B cell (primary cell): Measurements from ENCODE around the gene GPR179. TPM values are rescaled to one million over a fixed set of nuclear protein-coding genes. Genes with fewer than 3 reads are reported as not detected.

ENCODE experiments used
- ATAC-seq: fragments of 200-7000 bp; cut with Tn5 transposase; one replicate; pipeline ENCODE4 v1.10.0; 2021; ENCODE audit warnings: low read depth, mild to moderate bottlenecking, moderate number of reproducible peaks, moderate library complexity
- CTCF ChIA-PET: fragments of 350-600 bp; sonication (Branson Sonifier 250); formaldehyde crosslinking; loops from one replicate; lab custom pipeline; 2021; ENCODE audit warnings: antibody characterized with exemption, inconsistent platforms; lab: Charles Lee
- POLR2A ChIA-PET: fragments of 350-600 bp; sonication (Branson Sonifier 250); formaldehyde crosslinking; loops from one replicate; lab custom pipeline; 2021; ENCODE audit warnings: antibody characterized with exemption; lab: Charles Lee
- DNase-seq: peaks from one replicate; pipeline ENCODE4 v3.0.0; 2013
- H2AFZ ChIP-seq: 2 replicates; pipeline ENCODE4 v1.6.1; 2012; ENCODE audit warnings: mild to moderate bottlenecking, low read depth, low read length; ENCODE audit not compliant: insufficient read depth, poor library complexity, severe bottlenecking
- H3K27ac ChIP-seq, 2 donors: 1 replicate in 1 of 2; 2 replicates in 1 of 2; pipeline ENCODE4 v1.5.1; 2012 to 2013; ENCODE audit warnings: low read length in 2 of 2, mild to moderate bottlenecking in 2 of 2, moderate library complexity in 1 of 2
- H3K27me3 ChIP-seq, 4 experiments: fragments of 200-600 bp in 1 of 4; sonication (generic) in 1 of 4; replicated peaks in 1 of 4; 1 replicate in 2 of 4; 2 replicates in 2 of 4; pipeline versions ENCODE4 v1.6.1 to v1.7.0; 2013 to 2016; ENCODE audit warnings: low read length in 3 of 4, mild to moderate bottlenecking in 2 of 4, mixed read lengths in 1 of 4, moderate library complexity in 1 of 4; ENCODE audit not compliant: insufficient read depth in 4 of 4, control insufficient read depth in 3 of 4; ENCODE audit errors: control extremely low read depth in 1 of 4
- H3K36me3 ChIP-seq, 2 experiments: replicated peaks in 1 of 2; 1 replicate in 1 of 2; 2 replicates in 1 of 2; pipeline versions ENCODE4 v1.6.1 to v1.7.1; 2013; ENCODE audit warnings: low read length in 1 of 2; ENCODE audit not compliant: insufficient read depth in 2 of 2, control insufficient read depth in 1 of 2; ENCODE audit errors: control extremely low read depth in 1 of 2, extremely low read depth in 1 of 2
- H3K4me1 ChIP-seq, 2 donors: fragments of 200-600 bp in 1 of 2; sonication (generic) in 1 of 2; 1 replicate in 1 of 2; 2 replicates in 1 of 2; pipeline versions ENCODE4 v1.5.1 to v1.6.1; 2013 to 2017; ENCODE audit warnings: low read length in 2 of 2; ENCODE audit not compliant: control insufficient read depth in 2 of 2, insufficient read depth in 2 of 2
- H3K4me2 ChIP-seq: replicated peaks from 2 replicates; pipeline ENCODE3; 2012; ENCODE audit warnings: mild to moderate bottlenecking, low read depth, low read length; ENCODE audit not compliant: poor library complexity, severe bottlenecking
- H3K4me3 ChIP-seq, 5 experiments: fragments of 200-600 bp in 1 of 5; sonication (generic) in 1 of 5; 1 replicate in 3 of 5; 2 replicates in 2 of 5; pipeline versions ENCODE4 v1.5.1 to v1.7.0; 2011 to 2016; ENCODE audit warnings: low read length in 4 of 5, mild to moderate bottlenecking in 4 of 5, low read depth in 2 of 5, control low read depth in 1 of 5, moderate library complexity in 1 of 5; ENCODE audit not compliant: insufficient read depth in 1 of 5; ENCODE audit errors: control extremely low read depth in 1 of 5, extremely low read depth in 1 of 5
- H3K79me2 ChIP-seq: fragments of 200-600 bp; sonication (generic); one replicate; pipeline ENCODE4 v1.6.0; 2016; ENCODE audit warnings: low read length; ENCODE audit not compliant: control insufficient read depth, insufficient read depth
- H3K9ac ChIP-seq: fragments of 200-600 bp; sonication (generic); 2 replicates; pipeline ENCODE4 v1.6.1; 2017; ENCODE audit warnings: mild to moderate bottlenecking, low read length, moderate library complexity
- H3K9me3 ChIP-seq, 3 donors: one replicate each; pipeline versions ENCODE4 v1.6.1 to v1.7.1; 2013; ENCODE audit warnings: low read length in 2 of 3; ENCODE audit not compliant: control insufficient read depth in 2 of 3, insufficient read depth in 1 of 3; ENCODE audit errors: control extremely low read depth in 1 of 3
- H4K20me1 ChIP-seq: 2 replicates; pipeline ENCODE4 v1.6.0; 2012; ENCODE audit warnings: mild to moderate bottlenecking, low read length; ENCODE audit not compliant: insufficient read depth, control insufficient read depth, poor library complexity, severe bottlenecking
- H3K27ac Mint-ChIP-seq: one replicate; pipeline ENCODE4 v1.8.0; 2021; ENCODE audit warnings: mixed read lengths
- H3K27me3 Mint-ChIP-seq: one replicate; pipeline ENCODE4 v1.8.0; 2021; ENCODE audit warnings: mixed read lengths
- H3K4me1 Mint-ChIP-seq: one replicate; pipeline ENCODE4 v1.8.0; 2021; ENCODE audit warnings: mixed read lengths
- H3K4me3 Mint-ChIP-seq: one replicate; pipeline ENCODE4 v1.8.0; 2021; ENCODE audit warnings: mixed read lengths
- H3K9me3 Mint-ChIP-seq: one replicate; pipeline ENCODE4 v1.8.0; 2022; ENCODE audit warnings: mixed read lengths; ENCODE audit not compliant: insufficient read depth
- CTCF ChIP-seq: fragments of 200-600 bp; IDR thresholded peaks from one replicate; pipeline ENCODE4 v1.8.0; 2022; ENCODE audit warnings: antibody characterized with exemption, mild to moderate bottlenecking
- EZH2 ChIP-seq: IDR thresholded peaks from 2 replicates; pipeline ENCODE4 v1.6.1; 2012; ENCODE audit warnings: borderline replicate concordance, low read depth, mild to moderate bottlenecking, moderate library complexity, low read length; ENCODE audit not compliant: insufficient read depth, poor library complexity, severe bottlenecking
- WGBS: methylation state at CpG from one replicate; pipeline ENCODE4 v1.1.5; 2013; ENCODE audit warnings: missing lambda C conversion rate; ENCODE audit not compliant: insufficient coverage; 5-methylcytosine and 5-hydroxymethylcytosine counted together
- intact Hi-C: fragments of 100-400 bp; cut with micrococcal nuclease; formaldehyde crosslinking; loops from one replicate; pipeline ENCODE4 v1.10.0; 2022
- polyA plus RNA-seq: library from polyadenylated mRNA; depleted of rRNA; stranded (reverse); fragments of >200 nt; gene quantifications from 2 replicates; pipeline ENCODE4 v1.2.3, GENCODE V29; 2012
- total RNA-seq, 2 donors: library from RNA; stranded (reverse); fragments of 120-200 nt in 1 of 2; gene quantifications; 1 replicate in 1 of 2; 2 replicates in 1 of 2; pipeline versions ENCODE4 v1.2.3 to v1.2.4, GENCODE V29; 2013 to 2022

The GPR179 gene
- total and polyA plus RNA-seq, 2 donors (not counting 1 experiment from before 2014, with no cell fraction given), result 0.01 TPM; not detected in 1

DNA sequence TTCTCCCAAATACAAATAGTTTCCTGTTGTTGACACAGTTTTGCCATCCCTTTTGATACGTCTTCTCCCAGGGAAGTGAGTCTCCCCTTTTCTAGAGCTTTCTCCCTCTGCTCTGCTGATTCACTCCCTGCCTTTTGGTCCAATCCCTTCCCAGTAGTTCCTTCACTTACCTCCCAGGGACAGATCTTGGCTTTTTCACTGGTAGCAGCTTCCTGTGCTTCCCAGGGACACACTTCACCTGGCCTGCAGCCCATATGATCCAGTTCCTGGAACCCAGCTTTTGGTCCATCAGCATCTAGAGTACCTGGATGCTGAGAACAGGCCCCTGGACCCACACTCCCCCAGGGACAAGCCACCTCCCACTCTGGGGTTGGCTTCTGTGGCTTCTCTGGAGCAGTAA, 15.8 kb downstream of the GPR179 start:
- H3K36me3 ChIP-seq, result peaks cover 0 to 4% of the 10 kb centered on the region in 2 experiments
- ChIA-PET CTCF (interaction anchor here (1.2 to 7.9 kb wide), 2 partner anchors 11 to 21 kb away, joined by 4 to 48 read pairs; partner anchors contain the start of gene SOCS7), POLR2A (no interaction called here)
- no peak overlapping the region for H2AFZ ChIP-seq
- no peak overlapping the region for H3K27ac ChIP-seq
- intact Hi-C loops, result no loop called here
- H3K4me1 ChIP-seq, result peaks cover 5 to 10% of the 10 kb centered on the region in 2 donors
- H3K4me1 Mint-ChIP-seq, result peaks cover 18% of the 10 kb centered on the region
- H3K27me3 Mint-ChIP-seq, result peaks cover 16% of the 10 kb centered on the region
- H4K20me1 ChIP-seq, result no peaks in the 10 kb centered on the region
- no peaks in the 10 kb centered on the region for H3K79me2 ChIP-seq
- DNase-seq (no peak), ATAC-seq (no peak)
- TF ChIP-seq EZH2 (no peak), CTCF (no peak)
- H3K27me3 ChIP-seq, result peaks cover 0 to 8% (median 3%) of the 10 kb centered on the region in 4 experiments
- no peak overlapping the region for H3K27ac Mint-ChIP-seq
- H3K4me3 ChIP-seq, result no peak overlapping the region
- H3K9me3 Mint-ChIP-seq, result no peaks in the 10 kb centered on the region
- WGBS, result 82% methylated on average over 1 of the region's 1 CpG
- no peak overlapping the region for H3K4me2 ChIP-seq
- H3K9ac ChIP-seq, result no peak overlapping the region
- H3K4me3 Mint-ChIP-seq, result no peak overlapping the region
- H3K9me3 ChIP-seq, result no peaks in the 10 kb centered on the region

GRCh38 chr17:38326996-38327792, 16.6 kb downstream of the GPR179 start:
- Mint-ChIP-seq H3K4me1 (peaks cover 18% of the 10 kb centered on the region), H3K27ac (no peak overlapping the region), H3K9me3 (no peaks in the 10 kb centered on the region), H3K27me3 (peaks cover 16% of the 10 kb centered on the region), H3K4me3 (no peak overlapping the region)
- Histone ChIP-seq H3K4me2 (no peak overlapping the region), H4K20me1 (no peaks in the 10 kb centered on the region), H3K4me1 (peaks cover 5 to 10% of the 10 kb centered on the region in 2 donors), H3K27me3 (peaks cover 0 to 6% (median 2%) of the 10 kb centered on the region in 4 experiments), H3K4me3 (no peak overlapping the region), H2AFZ (no peak overlapping the region), H3K9ac (no peak overlapping the region), H3K9me3 (no peaks in the 10 kb centered on the region), H3K79me2 (no peaks in the 10 kb centered on the region), H3K27ac (no peak overlapping the region), H3K36me3 (peaks cover 0 to 8% of the 10 kb centered on the region in 2 experiments)
- no peak for TF ChIP-seq EZH2
- no peak for TF ChIP-seq CTCF
- DNase-seq, result no peak
- CTCF ChIA-PET, result interaction anchor here (1.2 to 7.9 kb wide), 2 partner anchors 10 to 22 kb away, joined by 4 to 48 read pairs; partner anchors contain the start of gene SOCS7
- no peak for ATAC-seq
- intact Hi-C loops, result no loop called here
- POLR2A ChIA-PET, result no interaction called here
- 64% methylated on average over 8 of the region's 8 CpGs for WGBS
